ENCODE measurements around the gene KANSL1.
"Not testable (repeated sequence)": the region's sequence is repeated elsewhere in the genome, so short reads cannot be mapped to it uniquely, and the experiment has no call there.

The KANSL1 gene

DNA sequence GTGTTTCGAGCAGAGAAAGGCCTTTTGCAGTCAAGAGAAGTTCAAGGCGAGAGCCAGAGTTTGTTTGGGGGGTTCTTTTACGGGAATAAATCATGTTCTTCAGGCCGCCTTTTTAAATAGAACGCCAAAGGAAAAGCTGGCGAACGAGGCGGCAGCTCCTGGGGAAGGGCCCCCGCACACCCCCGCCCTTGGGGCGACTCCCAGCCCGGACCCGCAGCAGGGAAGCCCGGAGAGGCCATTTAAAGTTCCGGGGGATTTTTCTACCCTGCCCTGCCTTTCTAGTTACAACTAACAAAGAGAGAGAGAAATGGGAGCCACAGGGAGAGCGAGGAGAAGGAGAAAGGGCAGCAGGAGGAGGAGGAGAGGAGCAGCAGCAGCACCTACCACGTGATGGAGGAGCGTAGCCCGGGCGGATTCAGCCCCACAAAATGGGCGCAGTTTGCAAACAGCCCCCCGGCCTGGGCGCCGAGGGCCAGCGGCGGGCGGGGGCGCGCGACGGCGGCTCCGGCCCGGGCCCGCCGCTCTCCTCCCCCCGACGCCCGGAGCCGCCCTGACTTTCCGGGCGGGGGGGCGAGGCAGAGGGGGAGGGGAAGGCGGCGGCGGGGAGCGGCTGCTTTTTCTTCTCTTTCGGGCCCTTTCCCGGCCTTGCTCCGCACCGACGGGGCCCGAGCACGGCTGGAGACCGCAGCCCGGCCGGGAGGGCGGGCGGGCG lies 634 bp downstream of the KANSL1 start:
- in situ Hi-C loops (cut with HindIII; ENCODE audit: low sequenced_read_pairs): no loop called here

DNA sequence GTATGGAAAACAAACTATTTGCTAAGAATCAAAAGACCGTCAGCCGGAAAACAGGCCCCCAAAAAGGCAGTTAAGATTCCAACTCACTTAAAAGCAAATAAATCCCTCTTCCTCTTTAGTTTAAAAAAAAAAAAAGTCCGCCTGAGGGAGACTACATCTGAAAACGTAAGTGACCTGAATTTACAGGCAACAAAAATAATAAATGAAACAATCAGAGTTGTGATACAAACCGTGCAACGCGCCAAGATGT lies 1.1 kb downstream of the KANSL1 start:
- in situ Hi-C loops (cut with HindIII; ENCODE audit: low sequenced_read_pairs): no loop called here

DNA sequence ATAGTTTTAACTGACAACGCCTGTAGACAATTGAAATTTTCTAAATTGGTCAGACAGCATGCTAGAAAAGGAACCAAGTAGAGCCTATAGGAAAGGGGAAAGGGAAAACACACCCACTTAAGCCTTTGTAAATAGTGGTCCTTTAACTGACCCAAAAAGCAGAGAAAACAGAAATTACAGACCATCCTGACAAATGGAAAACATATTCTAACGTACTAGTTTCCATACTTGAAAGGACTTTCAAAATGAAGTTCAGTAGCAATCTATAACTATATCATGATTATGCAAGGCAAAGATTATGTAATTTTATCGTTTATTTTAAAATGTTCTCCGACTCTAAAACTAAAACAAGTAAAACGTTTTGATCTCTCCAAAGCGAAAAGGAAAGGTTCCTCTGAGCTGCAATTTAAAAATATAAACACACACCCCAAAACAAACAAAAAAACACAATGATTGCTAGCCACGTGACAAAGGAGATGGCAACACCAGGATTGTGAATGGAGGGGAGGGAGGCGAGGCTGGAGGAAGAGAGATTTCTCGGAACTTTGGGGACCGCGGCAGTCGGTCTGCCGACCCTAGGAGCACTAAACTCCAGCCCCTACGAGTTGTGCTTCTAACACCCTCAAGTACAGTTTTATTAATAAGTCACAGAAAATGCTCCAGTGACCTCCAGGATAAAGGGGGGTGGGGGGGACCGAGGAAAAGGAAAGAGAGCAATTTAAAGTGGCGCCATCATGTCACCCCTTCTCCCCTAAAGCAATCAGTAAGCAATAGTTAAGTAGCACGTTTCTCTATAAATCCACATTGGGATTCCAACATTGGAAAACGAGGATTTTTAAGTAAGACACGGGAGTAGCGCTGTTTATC lies 1.7 kb downstream of the KANSL1 start:
- in situ Hi-C loops (cut with HindIII; ENCODE audit: low sequenced_read_pairs): no loop called here

DNA sequence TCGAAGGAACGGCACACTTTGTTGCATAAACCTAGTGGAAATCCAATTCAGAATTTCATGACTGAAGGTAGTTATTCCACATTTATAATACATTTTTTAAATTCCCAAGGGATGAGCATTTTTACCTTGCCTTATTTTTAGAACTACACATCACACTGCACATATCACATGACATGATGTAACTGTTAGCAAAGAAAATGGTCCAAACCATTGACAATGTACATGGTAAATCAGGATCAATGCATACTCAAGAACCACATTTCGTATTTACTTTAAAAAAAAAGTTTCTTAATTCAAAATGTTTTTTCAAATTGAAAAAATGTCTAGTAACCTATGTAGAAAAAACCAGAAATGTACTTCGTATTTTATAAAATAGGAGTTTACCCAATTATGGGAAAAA lies 2.5 kb downstream of the KANSL1 start:
- in situ Hi-C loops (cut with HindIII; ENCODE audit: low sequenced_read_pairs): no loop called here

DNA sequence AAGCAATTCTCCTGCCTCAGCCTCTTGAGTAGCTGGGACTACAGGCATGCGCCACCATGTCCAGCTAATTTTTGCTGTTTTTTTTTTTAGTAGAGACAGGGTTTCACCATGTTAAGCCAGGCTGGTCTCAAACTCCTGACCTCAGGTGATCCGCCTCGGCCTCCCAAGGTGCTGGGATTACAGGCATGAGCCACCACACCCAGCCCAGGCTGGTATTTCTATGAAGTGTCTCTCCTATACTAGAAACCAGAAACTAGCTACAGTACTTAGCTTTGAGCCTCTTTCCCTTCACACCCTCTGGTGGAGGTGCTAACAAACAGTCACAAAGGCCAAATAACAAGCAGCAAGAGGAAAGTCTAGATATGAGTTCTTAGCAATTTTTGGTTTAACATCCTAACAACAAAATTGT lies 6.4 kb downstream of the KANSL1 start:
- in situ Hi-C loops (cut with HindIII; ENCODE audit: low sequenced_read_pairs): not testable (repeated sequence)

DNA sequence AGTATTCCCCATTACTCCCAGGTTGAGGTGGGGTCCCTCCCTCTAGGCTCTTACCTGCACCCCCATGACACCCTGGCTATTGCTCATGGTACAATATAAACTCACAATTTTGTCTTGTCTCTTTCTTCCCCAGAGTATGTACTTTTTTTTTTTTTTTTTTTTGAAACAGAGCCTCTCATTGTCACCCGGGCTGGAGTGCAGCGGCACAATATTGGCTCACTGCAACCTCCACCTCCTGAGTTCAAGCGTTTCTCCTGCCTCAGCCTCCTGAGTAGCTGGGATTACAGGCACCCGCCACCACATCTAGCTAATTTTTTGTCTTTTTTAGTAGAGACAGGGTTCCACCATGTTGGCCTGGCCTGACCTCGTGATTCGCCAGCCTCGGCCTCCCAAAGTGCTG lies 8.5 kb downstream of the KANSL1 start:
- in situ Hi-C loops (cut with HindIII; ENCODE audit: low sequenced_read_pairs): no loop called here

DNA sequence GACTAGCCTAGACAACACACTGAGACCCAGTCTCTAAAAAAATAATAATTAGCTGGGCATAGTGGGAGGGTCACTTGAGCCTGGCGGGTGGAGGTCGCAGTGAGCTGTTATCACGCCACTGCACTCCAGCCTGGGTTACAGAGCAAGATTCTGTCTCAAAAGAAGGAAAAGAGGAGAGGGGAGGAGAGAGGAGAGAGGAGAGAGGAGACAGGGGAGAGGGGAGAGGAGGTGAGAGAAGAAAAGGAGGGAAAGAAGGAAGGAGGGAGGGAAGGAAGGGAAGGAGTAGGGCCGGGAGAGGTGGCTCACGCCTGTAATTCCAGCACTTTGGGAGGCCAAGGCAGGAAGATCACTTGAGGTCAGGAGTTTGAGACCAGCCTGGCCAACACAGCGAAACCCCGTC lies 9.8 kb downstream of the KANSL1 start:
- in situ Hi-C loops (cut with HindIII; ENCODE audit: low sequenced_read_pairs): not testable (repeated sequence)

DNA sequence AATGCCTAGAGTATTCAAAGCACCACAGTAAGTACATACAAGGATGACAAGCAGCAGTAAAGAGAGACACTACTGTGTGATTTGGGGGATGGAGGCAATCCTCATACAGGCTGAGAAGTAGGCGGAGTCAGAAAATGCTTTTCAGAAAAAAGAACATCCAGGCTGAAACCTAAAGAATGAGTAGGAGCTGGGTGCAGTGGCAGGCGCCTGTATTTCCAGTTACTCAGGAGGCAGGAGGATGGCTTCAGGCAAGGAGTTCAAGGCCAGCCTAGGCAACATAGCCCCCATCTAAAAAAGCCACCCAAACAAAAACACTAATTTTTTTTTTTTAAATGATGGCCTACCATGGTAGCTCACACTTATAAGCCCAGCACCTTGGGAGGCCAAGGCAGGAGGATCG lies 10.3 kb downstream of the KANSL1 start:
- in situ Hi-C loops (cut with HindIII; ENCODE audit: low sequenced_read_pairs): no loop called here

DNA sequence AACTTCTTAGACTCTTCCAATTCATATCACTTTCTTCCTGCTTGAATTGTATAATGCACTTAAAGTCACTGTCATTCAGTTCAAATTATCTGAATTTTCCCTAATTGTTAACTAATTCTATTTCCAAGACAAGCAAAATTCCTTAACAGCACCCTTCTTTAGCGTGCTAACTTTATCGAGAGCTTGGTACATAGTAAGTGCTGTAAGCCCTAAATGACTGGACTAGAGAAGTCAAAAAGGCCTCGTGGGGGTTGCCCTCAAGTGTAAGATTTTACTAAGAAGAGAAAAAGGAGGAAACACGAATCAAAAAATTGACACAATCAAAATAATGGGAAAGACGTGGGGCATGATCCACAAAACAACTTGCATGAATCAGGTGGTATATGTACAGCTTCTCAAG lies 11.3 kb downstream of the KANSL1 start:
- in situ Hi-C loops (cut with HindIII; ENCODE audit: low sequenced_read_pairs): no loop called here

DNA sequence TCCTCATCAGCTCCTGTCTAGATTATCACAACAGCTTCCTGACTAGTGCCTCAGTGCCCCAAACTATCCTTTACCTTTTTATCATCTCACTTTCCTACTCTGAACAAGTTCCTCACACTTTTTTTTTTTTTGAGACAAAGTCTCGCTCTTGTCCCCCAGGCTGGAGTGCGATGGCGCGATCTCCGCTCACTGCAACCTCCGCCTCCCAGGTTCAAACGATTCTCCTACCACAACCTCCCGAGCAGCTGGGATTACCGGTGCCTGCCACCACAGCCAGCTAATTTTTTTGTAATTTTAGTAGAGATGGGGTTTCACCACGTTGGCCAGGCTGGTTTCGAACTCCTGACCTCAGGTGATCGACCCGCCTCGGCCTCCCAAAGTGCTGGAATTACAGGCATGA lies 11.9 kb downstream of the KANSL1 start:
- in situ Hi-C loops (cut with HindIII; ENCODE audit: low sequenced_read_pairs): not testable (repeated sequence)

DNA sequence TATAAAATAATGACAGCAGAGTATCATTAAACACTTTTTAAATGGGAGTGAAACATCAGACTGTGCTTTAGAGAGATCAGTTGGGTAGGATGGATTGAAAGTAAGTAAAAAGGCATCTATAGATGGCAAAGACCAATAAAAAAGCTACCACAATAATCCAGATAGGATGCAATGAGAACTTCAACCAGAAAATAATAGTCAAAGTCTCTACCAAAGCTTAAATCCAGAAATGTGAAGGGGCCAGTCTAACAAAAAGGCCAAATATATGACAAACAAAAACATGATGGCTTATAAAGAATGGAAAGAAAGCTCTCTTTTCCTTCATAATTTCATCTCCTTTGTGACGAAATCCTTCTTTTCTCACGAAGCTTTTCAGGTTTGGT lies 12.3 kb downstream of the KANSL1 start:
- in situ Hi-C loops (cut with HindIII; ENCODE audit: low sequenced_read_pairs): no loop called here

DNA sequence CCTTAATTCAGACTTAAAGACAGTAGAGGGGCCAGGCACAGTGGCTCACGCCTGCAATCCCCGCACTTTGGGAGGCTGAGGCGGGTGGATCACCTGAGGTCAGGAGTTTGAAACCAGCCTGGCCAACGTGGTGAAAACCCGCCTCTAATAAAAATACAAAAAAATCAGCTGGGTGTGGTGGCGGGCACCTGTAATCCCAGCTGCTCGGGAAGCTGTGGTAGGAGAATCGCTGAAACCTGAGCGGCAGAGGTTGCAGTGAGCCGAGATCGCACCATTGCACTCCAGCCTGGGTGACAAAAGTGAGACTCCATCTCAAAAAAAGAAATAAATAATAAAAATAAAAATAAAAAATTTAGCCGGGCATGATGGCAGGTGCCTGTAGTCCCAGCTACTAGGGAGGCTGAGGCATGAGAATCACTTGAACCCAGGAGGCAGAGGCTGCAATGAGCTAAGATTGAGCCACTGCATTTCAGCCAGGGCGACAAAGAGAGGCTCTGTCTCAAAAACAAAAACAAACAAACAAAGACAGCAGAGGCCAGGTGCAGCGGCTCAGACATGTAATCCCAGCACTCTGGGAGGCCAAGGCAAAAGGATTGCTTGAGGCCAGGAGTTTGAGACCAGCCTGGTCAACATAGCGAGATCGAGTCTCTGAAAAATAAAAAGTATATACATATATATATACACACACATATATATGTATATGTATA lies 12.9 kb downstream of the KANSL1 start:
- in situ Hi-C loops (cut with HindIII; ENCODE audit: low sequenced_read_pairs): not testable (repeated sequence)

DNA sequence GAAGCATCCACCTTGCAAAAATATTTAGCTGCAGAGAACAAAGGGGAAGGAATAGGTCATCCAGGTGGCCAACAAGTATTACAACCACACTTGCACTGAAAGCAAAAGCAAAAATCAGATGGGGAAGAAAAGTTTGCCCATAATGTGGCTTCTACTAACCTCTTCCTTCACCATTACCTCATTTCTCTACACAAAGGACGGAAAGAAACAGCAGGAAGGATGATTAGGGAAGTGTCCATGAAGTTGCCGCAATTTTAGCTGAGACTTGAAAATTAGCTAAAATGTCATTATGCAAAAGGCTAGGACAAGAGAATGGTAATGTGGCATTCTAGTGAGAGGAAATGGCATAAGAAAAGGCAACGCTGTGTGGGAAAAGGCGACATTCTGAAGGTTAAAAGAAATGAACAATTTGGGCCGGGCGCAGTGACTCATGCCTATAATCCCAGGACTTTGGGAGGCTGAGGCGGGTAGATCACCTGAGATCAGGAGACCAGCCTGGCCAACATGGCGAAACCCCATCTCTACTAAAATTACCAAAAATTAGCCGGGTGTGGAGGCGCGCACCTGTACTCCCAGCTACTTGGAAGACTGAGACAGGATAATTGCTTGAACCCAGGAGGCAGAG lies 13.7 kb downstream of the KANSL1 start:
- in situ Hi-C loops (cut with HindIII; ENCODE audit: low sequenced_read_pairs): loop anchor here (5.0 kb wide), 1 partner anchor 52 kb away; no protein-coding TSS in a partner anchor

DNA sequence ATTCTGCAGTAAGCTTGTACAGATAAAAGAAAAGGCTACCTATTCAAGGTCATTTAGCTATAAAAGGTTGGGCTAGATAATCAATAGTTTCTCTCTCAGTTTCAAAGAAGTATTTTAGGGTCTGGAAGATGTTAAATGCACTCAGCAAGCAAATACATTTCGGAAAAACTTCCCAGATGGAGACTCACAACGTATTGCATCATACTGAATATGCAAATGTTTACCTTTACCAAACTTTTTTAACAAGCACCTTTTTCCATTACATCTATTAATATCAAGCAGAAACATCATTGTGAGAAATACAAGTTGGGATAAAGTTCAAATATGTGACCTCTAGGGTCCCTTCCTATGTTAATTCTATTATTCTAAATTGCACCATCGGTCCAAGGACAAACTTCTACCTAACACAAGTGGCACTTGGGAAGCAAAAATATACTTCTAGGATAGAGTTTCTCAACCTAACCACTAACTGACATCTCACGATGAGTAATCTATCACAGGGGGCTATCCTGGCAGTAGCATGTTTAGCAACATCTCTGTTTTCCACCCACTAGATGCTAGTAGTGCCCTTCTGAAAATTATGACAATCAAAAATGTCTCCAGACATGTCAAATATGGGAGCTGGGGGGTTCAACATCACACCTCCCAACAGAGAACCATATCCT lies 14.5 kb downstream of the KANSL1 start:
- in situ Hi-C loops (cut with HindIII; ENCODE audit: low sequenced_read_pairs): loop anchor here (5.0 kb wide), 1 partner anchor 51 kb away; no protein-coding TSS in a partner anchor

DNA sequence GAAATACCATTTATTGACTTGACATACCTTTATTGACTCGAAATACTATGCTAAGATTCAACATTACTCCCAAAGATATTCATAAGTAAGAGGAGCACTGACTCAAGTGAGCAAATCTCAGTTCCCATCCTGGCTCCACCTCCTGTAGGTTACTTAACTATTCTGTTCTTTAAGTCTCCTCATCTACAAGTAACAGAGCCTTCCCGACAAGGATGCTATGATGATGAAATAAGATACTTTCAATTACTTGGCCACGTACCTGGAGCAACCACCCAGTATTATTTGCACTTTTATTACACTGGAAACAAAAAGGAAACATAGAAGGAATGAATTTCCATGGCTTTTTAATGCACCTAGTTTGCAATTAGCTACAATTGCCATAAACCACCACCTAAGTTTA lies 16.3 kb downstream of the KANSL1 start:
- in situ Hi-C loops (cut with HindIII; ENCODE audit: low sequenced_read_pairs): loop anchor here (5.0 kb wide), 1 partner anchor 50 kb away; no protein-coding TSS in a partner anchor

DNA sequence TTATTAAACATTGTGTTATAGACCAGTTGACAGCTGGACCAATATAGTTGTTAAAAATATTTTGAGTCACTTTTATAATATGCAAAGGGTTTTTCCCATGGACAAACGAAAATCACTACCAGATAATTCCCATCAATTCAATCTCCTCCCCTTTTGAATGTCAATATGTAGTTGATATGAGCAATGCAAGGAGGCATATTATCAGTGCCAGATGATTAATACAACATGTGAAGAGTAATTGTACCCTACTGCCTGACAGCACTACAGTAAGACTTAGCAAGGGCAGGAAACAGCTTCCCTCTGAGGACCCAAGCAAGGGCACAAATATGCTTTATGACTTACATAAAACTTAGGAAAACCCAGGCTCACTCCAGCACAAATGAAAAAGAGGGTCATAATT lies 17.3 kb downstream of the KANSL1 start:
- in situ Hi-C loops (cut with HindIII; ENCODE audit: low sequenced_read_pairs): loop anchor here (5.0 kb wide), 1 partner anchor 49 kb away; no protein-coding TSS in a partner anchor

DNA sequence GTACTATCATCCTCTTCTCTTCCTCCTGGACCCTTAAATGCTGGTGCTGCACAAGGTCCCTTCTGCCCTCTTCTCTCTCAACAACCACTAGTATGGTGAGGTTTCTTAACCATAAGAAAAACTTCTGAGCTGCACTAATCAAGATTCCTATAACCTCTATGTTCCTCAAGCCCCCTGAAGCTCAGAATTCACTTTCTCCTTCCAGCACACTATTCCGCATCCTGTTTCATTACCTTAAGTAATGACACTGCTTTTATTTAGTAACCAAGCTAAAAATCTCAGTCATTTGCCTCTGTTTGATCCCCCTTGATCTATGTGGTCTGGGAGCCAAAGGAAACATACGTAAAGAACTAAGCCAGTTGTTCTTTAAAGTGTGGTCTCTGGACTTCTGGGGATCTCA lies 20.1 kb downstream of the KANSL1 start:
- in situ Hi-C loops (cut with HindIII; ENCODE audit: low sequenced_read_pairs): no loop called here

DNA sequence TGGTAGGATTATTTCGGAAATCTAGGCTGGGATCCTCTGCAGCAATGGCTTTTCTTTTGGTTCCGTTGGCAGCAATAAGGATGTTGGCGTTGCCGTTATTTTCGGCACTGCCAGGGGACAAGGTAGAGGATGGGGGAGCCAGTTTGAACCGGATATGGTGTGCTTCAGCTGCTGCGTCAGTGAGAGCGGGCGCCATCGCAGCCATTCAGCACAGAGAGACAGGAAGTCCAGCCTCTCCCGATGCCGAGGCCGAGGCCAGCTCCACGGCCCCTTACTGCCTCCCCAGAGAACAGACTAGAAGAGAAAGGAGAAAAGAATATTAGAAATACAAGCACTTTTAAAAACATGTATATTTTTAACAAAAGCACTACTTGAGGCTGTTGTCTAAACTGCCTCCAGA lies 21.3 kb downstream of the KANSL1 start:
- in situ Hi-C loops (cut with HindIII; ENCODE audit: low sequenced_read_pairs): no loop called here

DNA sequence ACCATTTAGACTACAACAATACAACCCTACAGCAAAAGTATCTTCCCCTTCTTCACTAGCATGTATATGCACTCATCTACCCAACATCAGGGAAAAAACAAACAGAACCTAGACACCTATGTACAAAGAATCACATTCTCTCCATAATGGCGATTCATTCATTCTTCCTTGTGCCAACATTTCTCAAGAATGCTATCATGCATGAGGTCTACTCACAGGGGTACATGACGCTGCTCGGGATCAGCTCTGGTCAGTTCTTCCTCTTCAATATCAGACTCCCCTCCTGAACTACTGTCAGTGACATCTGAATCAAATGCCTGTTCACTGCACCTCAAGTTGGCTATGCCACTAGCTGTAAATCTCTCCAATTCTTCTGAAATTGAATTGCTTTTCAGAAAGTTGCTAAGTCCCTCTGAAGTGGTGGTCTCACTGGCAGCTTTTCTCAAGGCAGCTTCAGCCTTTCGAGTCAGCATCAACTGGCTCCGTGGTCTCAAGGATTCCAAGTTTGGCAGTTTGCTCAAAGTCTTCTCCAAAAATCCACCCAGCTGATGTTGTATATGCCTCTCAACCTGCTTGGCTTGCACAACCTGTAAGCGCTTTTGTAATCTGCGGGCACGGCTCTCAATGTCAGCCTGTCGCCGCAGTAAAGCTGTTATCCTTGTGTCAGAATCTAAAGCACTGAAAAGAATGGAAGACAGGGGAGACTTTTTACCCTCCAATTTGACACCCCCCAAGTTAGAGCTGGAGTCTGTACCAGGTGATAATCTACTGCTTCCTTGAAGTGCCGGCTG lies 22.4 kb downstream of the KANSL1 start:
- in situ Hi-C loops (cut with HindIII; ENCODE audit: low sequenced_read_pairs): no loop called here

Data from endothelial cell of hepatic sinusoid (primary cell).